MCF 10A (cell line): ENCODE results near the gene NECAB2. TPM values are rescaled to one million over a fixed set of nuclear protein-coding genes. Genes with fewer than 3 reads are reported as not detected.

Source experiments
- BruUV-seq: library from RNA; stranded (reverse); fragments of 400-500 nt; replicated peaks from 2 replicates; lab custom pipeline; 2021; lab: Mats Ljungman, UMichigan
- CTCF ChIA-PET: fragments of 300-600 bp; sonication (Branson Sonifier 250); formaldehyde crosslinking; extraction: SDS; loops from one replicate; lab custom pipeline; 2021; ENCODE audit warnings: antibody characterized with exemption, inconsistent platforms; lab: Yijun Ruan, JAX
- POLR2A ChIA-PET: fragments of 300-600, 350-650 bp; sonication (Branson Sonifier 250); formaldehyde crosslinking; extraction: SDS; loops from one replicate; lab custom pipeline; 2020; ENCODE audit warnings: antibody characterized with exemption, inconsistent platforms; lab: Yijun Ruan, JAX
- DNase-seq: peaks from one replicate; pipeline ENCODE4 v3.0.0-alpha.2; 2018; ENCODE audit not compliant: unreplicated experiment
- H3K27ac Mint-ChIP-seq: one replicate; pipeline ENCODE4 v1.8.0; 2022; ENCODE audit warnings: mild to moderate bottlenecking, low read depth, mixed read lengths; ENCODE audit not compliant: unreplicated experiment
- H3K27me3 Mint-ChIP-seq: one replicate; pipeline ENCODE4 v1.8.0; 2022; ENCODE audit warnings: mixed read lengths; ENCODE audit not compliant: insufficient read depth, unreplicated experiment
- H3K36me3 Mint-ChIP-seq: one replicate; pipeline ENCODE4 v1.8.0; 2022; ENCODE audit warnings: mild to moderate bottlenecking, moderate library complexity, mixed read lengths; ENCODE audit not compliant: insufficient read depth, unreplicated experiment
- H3K4me1 Mint-ChIP-seq: one replicate; pipeline ENCODE4 v1.8.0; 2022; ENCODE audit warnings: mixed read lengths; ENCODE audit not compliant: insufficient read depth, unreplicated experiment
- H3K4me3 Mint-ChIP-seq: one replicate; pipeline ENCODE4 v1.8.0; 2022; ENCODE audit warnings: mild to moderate bottlenecking, moderate library complexity, mixed read lengths; ENCODE audit not compliant: unreplicated experiment
- H3K9me3 Mint-ChIP-seq: one replicate; pipeline ENCODE4 v1.8.0; 2022; ENCODE audit warnings: mixed read lengths; ENCODE audit not compliant: unreplicated experiment
- CTCF ChIP-seq: fragments of 200-600 bp; IDR thresholded peaks from one replicate; pipeline ENCODE4 v1.8.0; 2022; ENCODE audit warnings: antibody characterized with exemption, mild to moderate bottlenecking; ENCODE audit not compliant: unreplicated experiment
- intact Hi-C: fragments of 100-400 bp; cut with micrococcal nuclease; formaldehyde crosslinking; loops from 2 replicates; pipeline ENCODE4 v1.14.1; 2022
- total RNA-seq: library from RNA; stranded (reverse); gene quantifications from 2 replicates; pipeline ENCODE4 v1.2.3, GENCODE V29; 2022

NECAB2 gene
- total RNA-seq, 1 experiment from 2014 or later: 2.3 TPM

GRCh38 chr16:83935005-83935857 is 32.8 kb upstream of the NECAB2 start:
- CTCF ChIA-PET: interaction anchor here (0.8 to 3.9 kb wide), 3 partner anchors 8 to 142 kb away, joined by 3 to 21 read pairs (median 3); no protein-coding TSS in a partner anchor
- no peak for TF ChIP-seq CTCF
- DNase-seq: no peak
- H3K36me3 Mint-ChIP-seq: no peaks in the 10 kb centered on the region
- no peaks in the 10 kb centered on the region for H3K9me3 Mint-ChIP-seq
- no TSS peak for BruUV-seq
- POLR2A ChIA-PET: interaction anchor here (0.6 kb wide), 1 partner anchor 14 kb away, joined by 3 read pairs; no protein-coding TSS in a partner anchor
- intact Hi-C loops: no loop called here
- H3K4me3 Mint-ChIP-seq: no peak overlapping the region
- no peaks in the 10 kb centered on the region for H3K4me1 Mint-ChIP-seq
- no peak overlapping the region for H3K27ac Mint-ChIP-seq
- peaks cover 16% of the 10 kb centered on the region for H3K27me3 Mint-ChIP-seq

- H3K4me1 Mint-ChIP-seq: no peaks in the 10 kb centered on the region
- peaks cover 16% of the 10 kb centered on the region for H3K27me3 Mint-ChIP-seq
- intact Hi-C loops: no loop called here
- no peaks in the 10 kb centered on the region for H3K36me3 Mint-ChIP-seq
- CTCF ChIA-PET: interaction anchor here (0.6 to 3.9 kb wide), 4 partner anchors 9 to 275 kb away, joined by 3 to 21 read pairs (median 3); no protein-coding TSS in a partner anchor
- POLR2A ChIA-PET: interaction anchor here (0.6 kb wide), 1 partner anchor 13 kb away, joined by 3 read pairs; no protein-coding TSS in a partner anchor
- H3K9me3 Mint-ChIP-seq: no peaks in the 10 kb centered on the region
- no peak for TF ChIP-seq CTCF
- H3K4me3 Mint-ChIP-seq: no peak overlapping the region
- DNase-seq: no peak
- no TSS peak for BruUV-seq
- no peak overlapping the region for H3K27ac Mint-ChIP-seq
These were observed 32.2 kb upstream of the NECAB2 start for GRCh38 chr16:83935858-83936255.

GRCh38 chr16:83936581-83937165 is 31.4 kb upstream of the NECAB2 start:
- intact Hi-C loops: no loop called here
- no peak for TF ChIP-seq CTCF
- no peak for DNase-seq
- ChIA-PET POLR2A (interaction anchor here (1.0 kb wide), 1 partner anchor 10 kb away, joined by 4 read pairs; no protein-coding TSS in a partner anchor), CTCF (interaction anchor here (0.6 to 3.9 kb wide), 4 partner anchors 10 to 274 kb away, joined by 3 to 21 read pairs (median 3); no protein-coding TSS in a partner anchor)
- no TSS peak for BruUV-seq
- H3K4me3 Mint-ChIP-seq: no peak overlapping the region
- no peaks in the 10 kb centered on the region for H3K36me3 Mint-ChIP-seq
- no peaks in the 10 kb centered on the region for H3K4me1 Mint-ChIP-seq
- H3K9me3 Mint-ChIP-seq: no peaks in the 10 kb centered on the region
- H3K27me3 Mint-ChIP-seq: peaks cover 16% of the 10 kb centered on the region
- no peak overlapping the region for H3K27ac Mint-ChIP-seq

GRCh38 chr16:83937267-83937666 is 30.8 kb upstream of the NECAB2 start:
- Mint-ChIP-seq H3K4me1 (no peaks in the 10 kb centered on the region), H3K9me3 (no peaks in the 10 kb centered on the region), H3K27ac (no peak overlapping the region), H3K4me3 (no peak overlapping the region), H3K27me3 (peaks cover 16% of the 10 kb centered on the region), H3K36me3 (no peaks in the 10 kb centered on the region)
- ChIA-PET POLR2A (interaction anchor here (1.0 kb wide), 1 partner anchor 10 kb away, joined by 4 read pairs; no protein-coding TSS in a partner anchor), CTCF (interaction anchor here (0.9 to 3.9 kb wide), 3 partner anchors 10 to 16 kb away, joined by 3 to 21 read pairs (median 3); no protein-coding TSS in a partner anchor)
- no TSS peak for BruUV-seq
- TF ChIP-seq CTCF: no peak
- no peak for DNase-seq
- intact Hi-C loops: no loop called here
